H9 (cell line): Measurements from ENCODE around the gene OR5A1. TPM values are rescaled to one million over a fixed set of nuclear protein-coding genes. Genes with fewer than 3 reads are reported as not detected.

Experiments
- DNase-seq: peaks from one replicate; pipeline ENCODE4 v3.0.0-alpha.2; 2017
- H2AFZ ChIP-seq: one replicate; pipeline ENCODE4 v1.6.1; 2013; ENCODE audit warnings: mild to moderate bottlenecking, low read length, control low read depth, moderate library complexity
- H2AK5ac ChIP-seq: 2 replicates; pipeline ENCODE4 v1.6.1; 2013; ENCODE audit warnings: low read length, control low read depth, mixed read lengths; ENCODE audit not compliant: insufficient read length
- H2BK120ac ChIP-seq: one replicate; pipeline ENCODE4 v1.6.1; 2013; ENCODE audit warnings: low read depth, mild to moderate bottlenecking, low read length, control low read depth, inconsistent platforms; ENCODE audit not compliant: poor library complexity, severe bottlenecking
- H2BK12ac ChIP-seq: 2 replicates; pipeline ENCODE4 v1.6.1; 2013; ENCODE audit warnings: low read length, control low read depth, mixed read lengths, low read depth; ENCODE audit not compliant: insufficient read length
- H2BK15ac ChIP-seq: 2 replicates; pipeline ENCODE4 v1.6.1; 2013; ENCODE audit warnings: low read depth, low read length, control low read depth
- H2BK20ac ChIP-seq: one replicate; pipeline ENCODE4 v1.6.1; 2013; ENCODE audit warnings: low read depth, mild to moderate bottlenecking, low read length, control low read depth, inconsistent platforms; ENCODE audit not compliant: poor library complexity, severe bottlenecking
- H2BK5ac ChIP-seq: 2 replicates; pipeline ENCODE4 v1.6.1; 2013; ENCODE audit warnings: low read length, control low read depth, mixed read lengths; ENCODE audit not compliant: insufficient read length
- H3K14ac ChIP-seq: 2 replicates; pipeline ENCODE4 v1.6.1; 2013; ENCODE audit warnings: low read length, control low read depth; ENCODE audit not compliant: insufficient read depth
- H3K18ac ChIP-seq: 2 replicates; pipeline ENCODE4 v1.6.1; 2013; ENCODE audit warnings: low read depth, mild to moderate bottlenecking, mixed read lengths, low read length, control low read depth; ENCODE audit not compliant: insufficient read length
- H3K23ac ChIP-seq: 2 replicates; pipeline ENCODE4 v1.6.1; 2013; ENCODE audit warnings: low read length, control low read depth, mixed read lengths, low read depth; ENCODE audit not compliant: insufficient read length
- H3K23me2 ChIP-seq: 2 replicates; pipeline ENCODE4 v1.6.1; 2013; ENCODE audit warnings: low read depth, mild to moderate bottlenecking, mixed read lengths, low read length, control low read depth; ENCODE audit not compliant: insufficient read length, poor library complexity, severe bottlenecking
- H3K27ac ChIP-seq: 2 replicates; pipeline ENCODE4 v1.5.1; 2013; ENCODE audit warnings: low read length, control low read depth, mixed read lengths, low read depth; ENCODE audit not compliant: insufficient read length
- H3K27me3 ChIP-seq: 2 replicates; pipeline ENCODE4 v1.6.1; 2013; ENCODE audit warnings: low read length, control low read depth, inconsistent platforms; ENCODE audit not compliant: insufficient read depth
- H3K4ac ChIP-seq: 2 replicates; pipeline ENCODE4 v1.6.1; 2013; ENCODE audit warnings: low read depth, mild to moderate bottlenecking, control low read depth, inconsistent platforms, low read length, moderate library complexity
- H3K4me1 ChIP-seq: 2 replicates; pipeline ENCODE4 v1.6.1; 2013; ENCODE audit warnings: low read length, control low read depth, inconsistent platforms; ENCODE audit not compliant: insufficient read depth
- H3K4me2 ChIP-seq: 2 replicates; pipeline ENCODE4 v1.6.1; 2013; ENCODE audit warnings: low read length, control low read depth, mixed read lengths; ENCODE audit not compliant: insufficient read length, insufficient read depth
- H3K56ac ChIP-seq: 2 replicates; pipeline ENCODE4 v1.6.1; 2013; ENCODE audit warnings: low read depth, mild to moderate bottlenecking, mixed read lengths, low read length, control low read depth; ENCODE audit not compliant: insufficient read length
- H3K79me1 ChIP-seq: 2 replicates; pipeline ENCODE4 v1.6.1; 2013; ENCODE audit warnings: low read depth, mild to moderate bottlenecking, moderate library complexity, low read length, control low read depth, inconsistent platforms; ENCODE audit not compliant: insufficient read depth, poor library complexity, severe bottlenecking
- H3K79me2 ChIP-seq: 2 replicates; pipeline ENCODE4 v1.6.1; 2013; ENCODE audit warnings: low read length, control low read depth, inconsistent platforms; ENCODE audit not compliant: insufficient read depth
- H3K9ac ChIP-seq: 2 replicates; pipeline ENCODE4 v1.6.1; 2013; ENCODE audit warnings: low read length, control low read depth, mixed read lengths; ENCODE audit not compliant: insufficient read length; ENCODE audit errors: extremely low read depth
- H3K9me3 ChIP-seq: one replicate; pipeline ENCODE4 v1.6.1; 2013; ENCODE audit warnings: low read depth, low read length, inconsistent platforms; ENCODE audit not compliant: control insufficient read depth
- H3T11ph ChIP-seq: one replicate; pipeline ENCODE4 v1.6.1; 2013; ENCODE audit warnings: mild to moderate bottlenecking, low read length, control low read depth, inconsistent platforms
- H4K20me1 ChIP-seq: one replicate; pipeline ENCODE4 v1.6.1; 2013; ENCODE audit not compliant: control insufficient read depth, insufficient read length, insufficient read depth
- H4K5ac ChIP-seq: 2 replicates; pipeline ENCODE4 v1.6.1; 2013; ENCODE audit warnings: low read depth, mild to moderate bottlenecking, mixed read lengths, low read length, control low read depth; ENCODE audit not compliant: insufficient read length
- H4K8ac ChIP-seq: replicated peaks from 2 replicates; pipeline ENCODE4 v1.6.1; 2013; ENCODE audit warnings: low read length, control low read depth, mixed read lengths, low read depth; ENCODE audit not compliant: insufficient read length
- H4K91ac ChIP-seq: 2 replicates; pipeline ENCODE4 v1.6.1; 2013; ENCODE audit warnings: low read depth, mild to moderate bottlenecking, moderate library complexity, mixed read lengths, low read length, control low read depth; ENCODE audit not compliant: insufficient read length
- H3K27ac Mint-ChIP-seq, 3 experiments: 2 replicates in 2 of 3; 3 replicates in 1 of 3; pipeline ENCODE4 v1.8.0; 2020 to 2021; ENCODE audit warnings: mixed read lengths in 3 of 3, mild to moderate bottlenecking in 1 of 3, moderate library complexity in 1 of 3
- H3K27me3 Mint-ChIP-seq: 2 replicates; pipeline ENCODE4 v1.8.0; 2021; ENCODE audit warnings: low read depth, mild to moderate bottlenecking, moderate library complexity, mixed read lengths
- H3K36me3 Mint-ChIP-seq, 3 experiments: 2 replicates in 2 of 3; 3 replicates in 1 of 3; pipeline ENCODE4 v1.8.0; 2020 to 2021; ENCODE audit warnings: low read depth in 3 of 3, mixed read lengths in 3 of 3; ENCODE audit not compliant: insufficient read depth in 1 of 3
- H3K4me1 Mint-ChIP-seq, 2 experiments: 2 replicates each; pipeline ENCODE4 v1.8.0; 2020; ENCODE audit warnings: mixed read lengths in 2 of 2
- H3K4me3 Mint-ChIP-seq, 2 experiments: 2 replicates in 1 of 2; 3 replicates in 1 of 2; pipeline ENCODE4 v1.8.0; 2020 to 2021; ENCODE audit warnings: mild to moderate bottlenecking in 2 of 2, mixed read lengths in 2 of 2, moderate library complexity in 1 of 2
- H3K9me3 Mint-ChIP-seq, 2 experiments: 2 replicates in 1 of 2; 3 replicates in 1 of 2; pipeline ENCODE4 v1.8.0; 2020; ENCODE audit warnings: mild to moderate bottlenecking in 2 of 2, mixed read lengths in 2 of 2, moderate library complexity in 1 of 2
- CTCF ChIP-seq: fragments of 200-600 bp; sonication (generic); conservative IDR thresholded peaks from 3 replicates; pipeline ENCODE4 v1.8.0; 2021; ENCODE audit warnings: antibody characterized with exemption, mild to moderate bottlenecking
- WGBS: extraction: QIAGEN DNeasy Blood & Tissue Kit; methylation state at CpG from one replicate; pipeline ENCODE4 v1.1.7; 2013; ENCODE audit warnings: missing lambda C conversion rate, low lambda C conversion rate, mixed read lengths; ENCODE audit not compliant: insufficient read length; ENCODE audit errors: extremely low coverage; 5-methylcytosine and 5-hydroxymethylcytosine counted together
- total RNA-seq: library from RNA; stranded (reverse); gene quantifications from 2 replicates; pipeline ENCODE4 v1.2.1, GENCODE V29; 2021

Gene OR5A1
- total RNA-seq, 1 experiment from 2014 or later = not detected

- no peak overlapping the region for H3T11ph ChIP-seq
- no peaks in the 10 kb centered on the region for H3K79me2 ChIP-seq
- H3K9me3 ChIP-seq = peaks cover under 1% of the 10 kb centered on the region
- no peak overlapping the region for H2BK15ac ChIP-seq
- no peak overlapping the region for H2BK120ac ChIP-seq
- H3K14ac ChIP-seq = no peak overlapping the region
- H3K79me1 ChIP-seq = no peaks in the 10 kb centered on the region
- H3K23ac ChIP-seq = no peak overlapping the region
- no peak overlapping the region for H3K4me3 Mint-ChIP-seq
- no peak for TF ChIP-seq CTCF
- H2BK20ac ChIP-seq = no peak overlapping the region
- peaks cover 0 to 7% (median 0%) of the 10 kb centered on the region in 3 experiments; a peak in 2 of 7 replicates for H3K36me3 Mint-ChIP-seq
- H2BK12ac ChIP-seq = no peak overlapping the region
- no peak for DNase-seq
- H4K8ac ChIP-seq = no peak overlapping the region
- no peaks in the 10 kb centered on the region for H3K4me1 Mint-ChIP-seq
- no peak overlapping the region for H3K27ac Mint-ChIP-seq
- no peaks in the 10 kb centered on the region for H3K23me2 ChIP-seq
- no peak overlapping the region for H4K5ac ChIP-seq
- H4K91ac ChIP-seq = no peak overlapping the region
- no peak overlapping the region for H2BK5ac ChIP-seq
- H3K9ac ChIP-seq = no peak overlapping the region
- no peaks in the 10 kb centered on the region for H4K20me1 ChIP-seq
- H3K9me3 Mint-ChIP-seq = peaks cover 20 to 28% of the 10 kb centered on the region in 2 experiments
- no CpG with 5 or more reads among the region's 1 CpG for WGBS
- H3K27me3 Mint-ChIP-seq = no peaks in the 10 kb centered on the region
- H3K56ac ChIP-seq = no peak overlapping the region
- no peaks in the 10 kb centered on the region for H3K27me3 ChIP-seq
- no peak overlapping the region for H3K4ac ChIP-seq
- no peaks in the 10 kb centered on the region for H3K4me1 ChIP-seq
- no peak overlapping the region for H3K18ac ChIP-seq
- H3K27ac ChIP-seq = no peak overlapping the region
- H2AFZ ChIP-seq = no peak overlapping the region
- no peak overlapping the region for H2AK5ac ChIP-seq
- no peak overlapping the region for H3K4me2 ChIP-seq
These were observed 21.2 kb upstream of the OR5A1 start for GRCh38 chr11:59415111-59415510.
